GM21786 (cell line): ENCODE results near the gene ORMDL3.

Source experiments
- ATAC-seq: cut with Tn5 transposase; IDR thresholded peaks from one replicate; pipeline ENCODE4 v1.9.1; 2021; ENCODE audit not compliant: unreplicated experiment

Gene ORMDL3

GRCh38 chr17:39927101-39927928 lies at the start of gene ORMDL3, which contains the start of gene LRRC3C:
Gene ORMDL3 (minus strand): TSS chr17:39927601. CDS start chr17:39924203, 3,398 bp downstream.
Gene LRRC3C (plus strand): TSS chr17:39927732. CDS start chr17:39941524, 13,792 bp downstream.
- peak; percentile 69 for ATAC-seq

DNA sequence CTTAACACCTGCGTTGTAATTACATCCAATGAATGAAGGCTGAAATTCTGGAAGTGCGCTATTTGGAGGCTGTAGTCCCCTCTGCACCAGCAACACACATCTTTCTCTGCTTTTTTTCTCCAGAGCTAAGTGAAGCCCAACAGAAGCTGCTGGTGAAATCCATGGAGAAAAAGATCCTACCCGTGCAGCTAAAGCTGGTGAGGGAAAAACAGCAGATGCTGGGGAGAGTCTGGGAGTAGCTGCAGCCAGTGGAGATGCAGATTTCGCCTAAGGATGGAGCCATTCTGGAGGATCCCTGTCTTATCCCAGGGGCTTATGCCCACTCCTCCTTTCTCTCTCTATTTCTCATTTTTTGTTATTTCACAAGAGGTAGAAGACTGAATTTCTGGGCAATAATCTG lies 48.4 kb upstream of the ORMDL3 start:
- no peak for ATAC-seq

- no peak for ATAC-seq
Observed at GRCh38 chr17:39974433-39974832, 47.0 kb upstream of the ORMDL3 start.

DNA sequence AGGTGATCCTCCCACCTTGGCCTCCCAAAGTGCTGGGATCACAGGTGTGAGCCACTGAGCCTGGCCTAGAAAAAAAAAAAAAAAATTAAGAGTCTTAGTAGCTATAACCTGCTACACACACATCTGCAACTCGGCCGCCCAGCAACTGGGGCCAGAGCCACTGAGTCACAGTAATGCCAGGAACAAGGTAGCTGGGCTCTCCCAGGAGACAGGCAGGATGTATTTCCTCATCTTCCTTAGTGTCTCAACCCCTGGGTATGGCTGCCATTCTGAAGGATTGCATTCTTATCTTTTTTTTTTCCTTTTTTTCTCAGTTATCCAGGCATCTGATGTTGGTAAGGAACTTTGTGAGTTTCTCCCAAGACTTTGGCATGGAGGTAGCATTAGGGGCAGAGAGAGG lies 46.1 kb upstream of the ORMDL3 start:
- no peak for ATAC-seq

- no peak for ATAC-seq
Observed at GRCh38 chr17:39972271-39972670, 44.9 kb upstream of the ORMDL3 start.

DNA sequence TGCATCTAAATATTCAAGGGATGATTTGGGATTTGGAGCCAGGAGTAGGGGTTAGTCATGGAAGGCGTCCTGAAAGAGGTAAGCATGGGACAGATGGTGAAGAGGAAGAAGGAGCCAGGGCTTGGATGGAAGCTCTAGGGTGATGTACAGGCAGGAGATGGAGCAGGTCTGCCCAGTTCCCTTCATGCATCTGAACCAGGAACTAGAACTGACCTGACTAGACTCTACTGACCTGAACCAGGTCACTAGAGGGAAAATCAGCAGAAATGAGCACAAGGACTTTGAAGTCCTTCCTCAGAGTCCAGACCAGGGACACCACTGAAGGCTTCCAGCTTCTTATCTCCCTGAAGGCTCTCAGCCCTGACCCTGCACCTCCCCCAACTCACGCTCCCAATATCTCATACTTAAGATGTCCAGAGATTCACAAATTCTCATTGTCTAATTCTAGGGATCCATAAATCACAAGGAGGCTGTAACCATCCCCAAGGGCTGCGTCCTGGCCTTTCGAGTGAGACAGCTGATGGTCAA lies 43.7 kb upstream of the ORMDL3 start:
- no peak for ATAC-seq

- no peak for ATAC-seq
Observed at GRCh38 chr17:39970157-39970692, 42.8 kb upstream of the ORMDL3 start.

DNA sequence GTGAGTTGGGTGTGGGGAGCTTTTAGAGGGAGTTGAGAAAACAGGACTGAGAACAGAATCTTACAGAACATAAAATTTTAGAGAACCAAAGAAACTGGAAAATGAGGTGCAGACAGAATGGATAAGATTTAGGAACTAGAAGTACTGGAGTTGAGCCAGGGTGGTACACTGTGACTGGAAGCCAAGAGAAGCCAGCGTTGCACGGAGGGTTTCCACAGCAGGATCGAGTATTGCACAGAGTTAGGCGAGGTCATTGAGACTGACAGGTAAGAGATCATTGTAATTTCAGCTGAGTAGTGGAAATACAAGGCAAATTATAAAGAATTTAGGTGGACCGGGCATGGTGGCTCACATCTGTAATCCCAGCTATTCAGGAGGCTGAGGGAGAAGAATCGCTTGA lies 42.0 kb upstream of the ORMDL3 start:
- ATAC-seq, result no peak

- ATAC-seq, result no peak
Observed at GRCh38 chr17:39968761-39969160, 41.4 kb upstream of the ORMDL3 start.

DNA sequence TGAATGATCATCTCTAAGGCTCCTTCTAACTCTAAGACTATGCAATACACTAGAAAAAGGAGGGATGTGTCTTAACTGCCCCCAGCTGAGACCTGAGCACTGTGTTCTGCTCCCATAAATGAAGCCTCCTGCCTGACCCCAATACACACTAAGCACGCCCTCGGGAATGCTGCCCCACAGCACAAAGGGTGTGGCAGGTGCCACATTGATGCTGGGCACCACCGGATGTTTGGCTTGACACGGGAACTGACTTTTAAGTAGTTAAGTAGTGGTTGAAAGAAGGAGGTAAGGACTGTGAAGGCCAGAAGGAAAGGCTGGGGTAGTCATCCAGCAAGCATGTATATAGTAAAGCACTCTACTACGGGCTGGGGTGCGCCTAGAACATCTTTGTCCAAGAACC lies 39.4 kb upstream of the ORMDL3 start:
- no peak for ATAC-seq

- ATAC-seq, result no peak
Observed at GRCh38 chr17:39965017-39965699, 37.8 kb upstream of the ORMDL3 start.

- ATAC-seq, result no peak
Observed at GRCh38 chr17:39963829-39964228, 36.4 kb upstream of the ORMDL3 start.

- no peak for ATAC-seq
Observed at GRCh38 chr17:39962642-39963220, 35.3 kb upstream of the ORMDL3 start, which contains the start of gene GSDMA. Gene GSDMA (plus strand): TSS chr17:39963004. CDS start chr17:39965688, 2,684 bp downstream.

DNA sequence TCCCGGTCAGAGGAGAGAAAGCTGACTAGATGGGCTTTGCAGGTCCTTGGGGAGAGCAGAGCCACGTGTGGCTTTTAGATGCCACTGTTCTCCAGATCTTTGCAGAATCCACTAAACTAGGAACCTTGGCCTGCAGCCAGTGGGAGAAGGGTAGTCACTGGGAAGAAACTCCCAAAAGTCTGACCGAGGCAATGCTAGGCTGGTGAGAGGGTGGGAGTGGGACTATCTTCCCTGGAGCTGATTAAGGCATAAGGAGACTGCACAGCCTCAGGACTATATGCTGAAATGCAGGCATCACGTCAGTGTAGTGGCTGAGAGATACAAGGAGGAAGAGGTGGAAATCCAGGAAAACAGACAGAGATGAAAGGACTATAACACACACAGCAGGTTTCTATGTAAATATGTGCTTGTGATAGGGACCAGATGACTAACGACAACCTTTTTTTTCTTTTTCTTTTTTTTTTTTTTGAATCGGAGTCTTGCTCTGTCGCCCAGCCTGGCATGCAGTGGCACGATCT lies 33.2 kb upstream of the ORMDL3 start:
- ATAC-seq, result no peak

DNA sequence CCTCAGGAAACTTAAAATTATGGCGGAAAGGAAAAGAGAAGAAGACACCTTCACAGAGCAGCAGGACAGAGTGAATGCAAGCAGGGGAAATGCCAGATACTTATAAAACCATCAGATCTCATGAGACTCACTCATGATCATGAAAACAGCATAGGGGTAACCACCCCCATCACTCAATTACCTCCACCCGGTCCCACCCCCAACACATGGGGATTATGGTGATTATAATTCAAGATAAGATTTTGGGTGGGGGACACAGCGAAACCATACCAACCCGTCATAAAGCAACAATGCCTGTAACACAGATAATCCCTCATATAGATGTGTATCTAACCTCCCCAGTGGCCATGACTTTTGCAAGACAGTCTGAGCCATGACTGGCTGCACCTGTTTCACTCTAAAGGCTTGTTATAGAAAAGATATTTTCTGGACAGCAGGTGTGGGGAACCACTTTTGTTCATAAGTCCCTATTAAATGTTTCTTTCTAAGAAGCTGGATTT lies 28.4 kb upstream of the ORMDL3 start:
- ATAC-seq, result no peak

DNA sequence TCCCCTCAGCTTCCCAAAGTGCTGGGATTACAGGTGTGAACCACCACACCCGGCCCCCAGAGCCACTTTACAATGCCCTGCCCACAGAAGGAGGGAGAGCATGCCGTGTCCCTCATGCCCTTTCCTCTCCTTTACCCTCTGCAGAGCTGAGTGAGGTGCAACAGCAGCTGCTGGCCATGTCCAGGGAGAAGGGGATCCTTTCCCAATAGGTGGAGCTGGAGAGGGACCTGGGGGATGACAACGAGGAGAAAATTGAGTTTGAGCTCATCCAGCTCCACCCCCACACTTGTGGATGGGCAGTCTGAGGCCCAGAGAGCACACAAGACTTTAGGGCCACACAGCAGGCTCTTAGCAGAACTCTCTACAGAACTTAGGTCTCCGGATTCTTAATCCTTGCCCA lies 27.5 kb upstream of the ORMDL3 start:
- no peak for ATAC-seq

DNA sequence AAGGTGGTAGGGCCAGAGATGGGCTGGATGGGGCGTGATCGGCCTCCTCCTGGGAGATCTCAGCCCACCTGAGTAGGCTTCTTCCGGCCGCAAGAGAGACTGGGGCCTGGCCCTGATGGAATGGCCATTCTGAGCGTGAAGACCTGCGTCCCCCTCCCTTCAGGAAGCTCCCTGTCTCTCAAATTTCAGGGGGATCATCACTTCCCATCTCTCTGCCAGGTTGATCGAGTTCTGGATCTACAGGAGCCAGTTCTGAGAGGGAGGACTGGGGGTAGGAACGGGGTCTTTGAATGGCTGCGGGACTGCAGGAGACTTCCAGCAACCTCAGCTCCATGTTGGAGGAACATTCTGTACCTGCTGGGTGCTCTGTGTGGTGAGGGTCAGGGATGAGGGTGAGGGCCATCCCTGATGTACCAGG lies 26.1 kb upstream of the ORMDL3 start:
- ATAC-seq, result no peak

DNA sequence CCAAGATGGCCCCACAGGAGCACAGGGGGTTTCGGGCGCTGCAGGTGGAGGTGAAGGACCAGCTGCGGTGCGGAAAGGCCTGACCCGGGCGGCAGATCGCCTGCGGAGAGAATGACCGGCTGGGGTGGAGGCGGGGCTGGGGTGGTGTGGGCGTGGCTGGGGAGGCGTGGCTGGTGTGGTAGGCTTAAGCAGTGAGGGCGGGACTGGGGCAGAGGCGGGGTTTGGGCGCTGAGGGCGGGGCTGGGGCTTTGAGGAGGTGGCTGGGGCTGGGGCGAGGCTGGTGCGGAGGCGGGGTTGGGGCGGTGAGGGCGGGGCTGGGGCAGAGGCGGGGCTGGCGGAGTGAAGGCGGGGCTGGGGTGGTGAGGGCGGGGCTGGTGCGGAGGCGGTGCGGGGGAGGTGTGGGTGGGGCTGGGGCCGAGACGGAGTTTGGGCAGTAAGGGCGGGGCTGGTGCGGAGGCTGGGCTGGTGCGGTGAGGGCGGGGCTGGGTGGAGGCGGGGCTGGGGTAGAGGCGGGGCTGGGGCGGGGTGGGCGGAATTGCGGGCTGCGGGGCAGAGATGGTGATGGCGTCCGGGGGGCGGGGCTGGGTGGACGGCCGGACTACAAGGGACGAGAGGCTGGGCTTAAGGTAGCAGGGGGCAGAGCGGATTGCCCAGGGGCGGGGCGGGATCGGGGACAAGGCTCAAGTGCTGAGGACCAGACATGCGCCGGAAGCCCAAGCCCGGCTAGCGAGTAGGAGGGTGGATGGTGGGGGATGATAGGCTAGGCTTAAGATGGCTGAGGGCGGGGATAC lies 25.5 kb upstream of the ORMDL3 start:
- ATAC-seq, result peak; percentile 82

GRCh38 chr17:39951924-39952679 lies 24.7 kb upstream of the ORMDL3 start:
- peak; percentile 11 for ATAC-seq
